Activated CD4-positive, alpha-beta T cell treated with anti-CD3 and anti-CD28 coated beads for 48 hours (primary cell): ENCODE results near the gene CDH13.

Experiments
- DNase-seq: peaks from one replicate; pipeline ENCODE4 v3.0.0-alpha.2; 2020

Gene CDH13

GRCh38 chr16:82793528-82794245 lies 166.9 kb downstream of the CDH13 start:
- no peak for DNase-seq

- DNase-seq, result no peak
Observed at GRCh38 chr16:82796047-82796446, 169.3 kb downstream of the CDH13 start.

- DNase-seq, result peak; percentile 24
Observed at GRCh38 chr16:82801361-82801760, 174.6 kb downstream of the CDH13 start.

- DNase-seq, result no peak
Observed at GRCh38 chr16:82805866-82806265, 179.1 kb downstream of the CDH13 start.

- DNase-seq, result no peak
Observed at GRCh38 chr16:82807311-82807710, 180.5 kb downstream of the CDH13 start.

GRCh38 chr16:82808036-82808435 lies 181.3 kb downstream of the CDH13 start:
- no peak for DNase-seq

- no peak for DNase-seq
Observed at GRCh38 chr16:82810077-82810476, 183.3 kb downstream of the CDH13 start.

GRCh38 chr16:82814059-82814458 lies 187.3 kb downstream of the CDH13 start:
- no peak for DNase-seq

GRCh38 chr16:82819286-82819685 lies 192.5 kb downstream of the CDH13 start:
- DNase-seq, result no peak

- no peak for DNase-seq
Observed at GRCh38 chr16:82820855-82821254, 194.1 kb downstream of the CDH13 start.

GRCh38 chr16:82824408-82824807 lies 197.6 kb downstream of the CDH13 start:
- DNase-seq, result no peak

GRCh38 chr16:82829301-82829700 lies 202.5 kb downstream of the CDH13 start:
- DNase-seq, result no peak

- DNase-seq, result no peak
Observed at GRCh38 chr16:82830944-82831343, 204.2 kb downstream of the CDH13 start.

GRCh38 chr16:82832821-82833220 lies 206.1 kb downstream of the CDH13 start:
- DNase-seq, result no peak

GRCh38 chr16:82833378-82833993 lies 206.7 kb downstream of the CDH13 start:
- DNase-seq, result no peak

- DNase-seq, result no peak
Observed at GRCh38 chr16:82834151-82834815, 207.5 kb downstream of the CDH13 start.

GRCh38 chr16:82835487-82836155 lies 208.9 kb downstream of the CDH13 start:
- no peak for DNase-seq

- DNase-seq, result no peak
Observed at GRCh38 chr16:82841108-82841507, 214.3 kb downstream of the CDH13 start.

- DNase-seq, result no peak
Observed at GRCh38 chr16:82843606-82844271, 217.0 kb downstream of the CDH13 start.

- no peak for DNase-seq
Observed at GRCh38 chr16:82845116-82845515, 218.3 kb downstream of the CDH13 start.

- DNase-seq, result no peak
Observed at GRCh38 chr16:82846806-82847205, 220.0 kb downstream of the CDH13 start.

- DNase-seq, result no peak
Observed at GRCh38 chr16:82848013-82848412, 221.2 kb downstream of the CDH13 start.

GRCh38 chr16:82852388-82853008 lies 225.7 kb downstream of the CDH13 start:
- DNase-seq, result no peak
